Thyroid gland (tissue), 4 donors: Measurements from ENCODE around the gene SLC13A4. TPM values are rescaled to one million over a fixed set of nuclear protein-coding genes. Genes with fewer than 3 reads are reported as not detected.

Source experiments
- DNase-seq, 2 donors: peaks; one replicate each; pipeline ENCODE4 v3.0.0-alpha.2; 2019
- H3K27ac ChIP-seq, 3 donors: fragments of 200-600 bp; sonication (generic); 1 replicate in 2 of 3; 2 replicates in 1 of 3; pipeline ENCODE4 v1.5.1; 2016 to 2019; ENCODE audit warnings: mild to moderate bottlenecking in 1 of 3, moderate library complexity in 1 of 3
- H3K27me3 ChIP-seq: fragments of 200-600 bp; sonication (generic); one replicate; pipeline ENCODE4 v1.5.1; 2019
- H3K36me3 ChIP-seq, 2 donors: fragments of 200-600 bp; sonication (generic); one replicate each; pipeline ENCODE4 v1.5.1; 2016 to 2019
- H3K4me1 ChIP-seq, 2 donors: fragments of 200-600 bp; sonication (generic); one replicate each; pipeline ENCODE4 v1.5.1; 2017 to 2019
- H3K4me3 ChIP-seq, 3 donors: fragments of 200-600 bp; sonication (generic); replicated peaks in 1 of 3; 1 replicate in 2 of 3; 2 replicates in 1 of 3; pipeline ENCODE4 v1.5.1; 2016; ENCODE audit warnings: mild to moderate bottlenecking in 1 of 3
- H3K9me3 ChIP-seq: fragments of 200-600 bp; sonication (generic); one replicate; pipeline ENCODE4 v1.5.1; 2017
- POLR2A ChIP-seq, 2 donors: fragments of 450-650 bp; IDR thresholded peaks; one replicate each; pipeline ENCODE4 v1.6.1; 2017; ENCODE audit warnings: antibody characterized with exemption in 2 of 2, mild to moderate bottlenecking in 2 of 2, moderate library complexity in 1 of 2
- WGBS, 2 donors: methylation state at CpG; one replicate each; pipeline ENCODE4 v1.1.5; 2017; 5-methylcytosine and 5-hydroxymethylcytosine counted together
- intact Hi-C: fragments of 100-400 bp; cut with DNase I; formaldehyde crosslinking; loops from one replicate; pipeline ENCODE4 v1.15.1; 2023
- total RNA-seq, 4 donors: library from RNA; depleted of rRNA; stranded (reverse); fragments of >200 nt; gene quantifications; one replicate each; pipeline ENCODE4 v1.2.3, GENCODE V29; 2016
- TF ChIP-seq, protein P1 (sequence below), 6 experiments: fragments of 200-600 bp in 3 of 6; fragments of 450-650 bp in 3 of 6; sonication (generic) in 3 of 6; IDR thresholded peaks; one replicate each; pipeline ENCODE4 v1.5.1; 2016 to 2019; ENCODE audit warnings: antibody characterized with exemption in 6 of 6, mild to moderate bottlenecking in 2 of 6, inconsistent platforms in 1 of 6, moderate library complexity in 1 of 6

The SLC13A4 gene
- total RNA-seq, 4 donors from 2014 or later, result 0.20 TPM; not detected in 3

DNA sequence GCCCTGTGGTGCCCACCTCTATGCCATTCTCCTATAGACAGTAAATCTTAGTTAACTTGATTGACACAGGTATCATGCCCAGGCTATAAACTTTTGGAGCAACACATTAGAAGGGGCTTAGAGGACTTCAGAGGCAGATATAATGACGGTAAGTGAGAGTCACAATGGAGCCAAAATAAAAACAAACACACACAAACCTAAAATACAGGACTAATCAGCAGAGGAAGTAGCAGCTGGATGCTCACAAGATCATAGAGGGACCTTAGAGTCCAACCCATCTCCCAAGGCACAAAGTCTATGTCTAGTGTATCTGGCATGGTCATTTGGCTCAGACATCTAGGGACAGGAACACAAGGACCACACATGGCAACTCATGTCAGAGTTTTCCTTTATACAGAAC lies 12.3 kb downstream of the SLC13A4 start:
- no peak for TF ChIP-seq POLR2A (IDR thresholded peaks at IDR 0.05)
- TF ChIP-seq, protein P1, sequence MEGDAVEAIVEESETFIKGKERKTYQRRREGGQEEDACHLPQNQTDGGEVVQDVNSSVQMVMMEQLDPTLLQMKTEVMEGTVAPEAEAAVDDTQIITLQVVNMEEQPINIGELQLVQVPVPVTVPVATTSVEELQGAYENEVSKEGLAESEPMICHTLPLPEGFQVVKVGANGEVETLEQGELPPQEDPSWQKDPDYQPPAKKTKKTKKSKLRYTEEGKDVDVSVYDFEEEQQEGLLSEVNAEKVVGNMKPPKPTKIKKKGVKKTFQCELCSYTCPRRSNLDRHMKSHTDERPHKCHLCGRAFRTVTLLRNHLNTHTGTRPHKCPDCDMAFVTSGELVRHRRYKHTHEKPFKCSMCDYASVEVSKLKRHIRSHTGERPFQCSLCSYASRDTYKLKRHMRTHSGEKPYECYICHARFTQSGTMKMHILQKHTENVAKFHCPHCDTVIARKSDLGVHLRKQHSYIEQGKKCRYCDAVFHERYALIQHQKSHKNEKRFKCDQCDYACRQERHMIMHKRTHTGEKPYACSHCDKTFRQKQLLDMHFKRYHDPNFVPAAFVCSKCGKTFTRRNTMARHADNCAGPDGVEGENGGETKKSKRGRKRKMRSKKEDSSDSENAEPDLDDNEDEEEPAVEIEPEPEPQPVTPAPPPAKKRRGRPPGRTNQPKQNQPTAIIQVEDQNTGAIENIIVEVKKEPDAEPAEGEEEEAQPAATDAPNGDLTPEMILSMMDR (IDR thresholded peaks at IDR 0.05), result no peak

DNA sequence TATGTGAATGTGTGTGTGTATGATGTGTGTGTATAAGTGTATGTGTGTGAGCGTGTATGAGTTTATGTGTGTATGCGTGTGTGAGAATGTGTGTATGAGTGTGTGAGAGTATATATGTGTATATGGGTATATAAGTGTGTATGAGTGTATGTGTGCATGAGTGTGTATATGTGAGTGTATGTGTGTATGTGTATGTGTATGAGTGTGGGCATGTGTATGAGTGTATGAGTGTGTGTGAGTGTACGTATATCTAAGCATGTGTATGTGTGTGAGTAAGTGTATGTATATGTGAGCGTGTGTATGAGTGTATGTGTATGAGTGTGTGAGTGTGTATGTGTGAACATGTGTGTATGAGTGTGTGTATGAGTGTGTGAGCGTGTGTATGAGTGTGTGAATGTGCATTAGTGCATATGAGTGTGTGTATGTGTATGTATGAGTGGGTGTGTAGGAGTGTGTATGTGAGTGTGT lies 12.9 kb downstream of the SLC13A4 start:
- H3K4me1 ChIP-seq, result peaks cover 9 to 19% of the 10 kb centered on the region in 2 donors
- intact Hi-C loops, result no loop called here

More for the DNA sequence above, 12.3 kb downstream of the SLC13A4 start:
- WGBS, 2 donors, result 86 to 90% methylated on average over 1 of the region's 1 CpG
- no peak for DNase-seq
- Histone ChIP-seq H3K27me3 (no peaks in the 10 kb centered on the region), H3K4me1 (peaks cover 6 to 16% of the 10 kb centered on the region in 2 donors), H3K4me3 (no peak overlapping the region), H3K9me3 (no peaks in the 10 kb centered on the region), H3K27ac (no peak overlapping the region), H3K36me3 (no peaks in the 10 kb centered on the region)
- intact Hi-C loops, result no loop called here

DNA sequence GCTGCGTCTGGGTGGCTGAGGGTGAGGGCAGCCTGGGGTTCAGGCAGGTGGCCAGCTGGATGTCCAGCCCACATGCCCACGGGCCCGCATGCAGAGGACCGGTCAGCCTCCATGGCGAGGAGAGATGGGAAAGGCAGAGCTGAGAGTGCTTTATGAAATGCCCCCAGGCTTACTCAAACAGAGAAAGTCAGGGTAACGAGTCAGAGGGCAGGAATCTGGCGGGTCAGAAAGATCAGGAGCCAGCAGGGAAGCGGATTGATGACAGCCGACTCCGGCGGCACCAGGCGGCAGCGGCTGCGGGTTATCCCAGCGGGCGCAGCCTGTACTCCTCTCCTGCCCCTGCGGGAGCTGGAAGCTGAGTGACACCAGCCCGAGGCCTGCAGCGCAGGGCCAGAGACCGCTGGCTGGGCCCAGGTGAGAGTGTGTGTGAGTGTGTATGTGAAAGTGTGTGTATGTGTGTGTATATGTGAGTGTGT lies 13.4 kb downstream of the SLC13A4 start:
- intact Hi-C loops, result no loop called here
- H3K36me3 ChIP-seq, result no peaks in the 10 kb centered on the region
- H3K27ac ChIP-seq, result no peak overlapping the region
- H3K9me3 ChIP-seq, result no peaks in the 10 kb centered on the region
- no peak for DNase-seq
- WGBS, 2 donors, result 82 to 85% methylated on average over 17 to 20 of the region's 20 CpGs
- TF ChIP-seq, protein P1 (IDR thresholded peaks at IDR 0.05), result no peak
- TF ChIP-seq POLR2A (IDR thresholded peaks at IDR 0.05), result no peak
- H3K4me3 ChIP-seq, result no peak overlapping the region
- H3K4me1 ChIP-seq, result peaks cover 12 to 23% of the 10 kb centered on the region in 2 donors
- no peaks in the 10 kb centered on the region for H3K27me3 ChIP-seq

More for the DNA sequence above, 12.9 kb downstream of the SLC13A4 start:
- Histone ChIP-seq H3K9me3 (no peaks in the 10 kb centered on the region), H3K27me3 (no peaks in the 10 kb centered on the region), H3K27ac (no peak overlapping the region), H3K36me3 (no peaks in the 10 kb centered on the region), H3K4me3 (no peak overlapping the region)
- no peak for TF ChIP-seq POLR2A (IDR thresholded peaks at IDR 0.05)
- TF ChIP-seq, protein P1 (IDR thresholded peaks at IDR 0.05), result no peak
- DNase-seq, result no peak
- 94% methylated on average over 5 of the region's 5 CpGs for WGBS, 2 donors

DNA sequence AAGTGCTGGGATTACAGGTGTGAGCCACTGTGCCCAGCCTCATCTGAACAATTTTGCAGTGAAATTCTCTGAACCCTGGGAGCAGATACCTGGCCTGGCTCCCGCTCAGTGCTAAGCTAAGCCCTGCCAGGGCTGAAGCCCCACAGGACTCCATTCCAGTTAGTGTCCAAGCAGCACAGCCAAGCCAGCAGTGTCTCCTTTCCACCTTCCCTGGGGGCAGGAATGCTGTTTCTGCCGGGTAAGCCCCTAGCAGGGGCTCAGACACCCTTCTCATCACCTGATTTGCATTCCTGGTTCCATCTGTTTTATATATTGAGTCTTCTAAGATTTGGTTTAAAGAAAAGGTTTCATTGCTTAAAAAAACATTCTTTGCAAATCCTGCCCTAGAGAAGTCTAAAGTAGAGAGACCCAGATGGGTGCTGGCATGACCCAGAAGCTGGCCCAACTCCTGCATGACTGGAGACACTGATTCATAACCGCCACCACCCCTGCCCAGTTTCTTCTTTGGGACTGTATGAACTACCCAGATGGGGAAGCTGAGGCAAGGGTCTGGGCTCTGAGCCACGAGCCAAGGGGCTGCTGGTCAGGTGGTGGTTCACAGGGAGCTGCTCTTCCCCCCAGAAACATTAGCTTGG lies 14.0 kb downstream of the SLC13A4 start:
- DNase-seq, result no peak
- intact Hi-C loops, result no loop called here
- H3K4me1 ChIP-seq, result peaks cover 12 to 23% of the 10 kb centered on the region in 2 donors
- H3K9me3 ChIP-seq, result no peaks in the 10 kb centered on the region
- 68 to 78% methylated on average over 3 of the region's 4 CpGs for WGBS, 2 donors
- no peaks in the 10 kb centered on the region for H3K36me3 ChIP-seq
- H3K27ac ChIP-seq, result no peak overlapping the region
- H3K27me3 ChIP-seq, result no peaks in the 10 kb centered on the region
- no peak for TF ChIP-seq POLR2A (IDR thresholded peaks at IDR 0.05)
- TF ChIP-seq, protein P1 (IDR thresholded peaks at IDR 0.05), result no peak
- no peak overlapping the region for H3K4me3 ChIP-seq

DNA sequence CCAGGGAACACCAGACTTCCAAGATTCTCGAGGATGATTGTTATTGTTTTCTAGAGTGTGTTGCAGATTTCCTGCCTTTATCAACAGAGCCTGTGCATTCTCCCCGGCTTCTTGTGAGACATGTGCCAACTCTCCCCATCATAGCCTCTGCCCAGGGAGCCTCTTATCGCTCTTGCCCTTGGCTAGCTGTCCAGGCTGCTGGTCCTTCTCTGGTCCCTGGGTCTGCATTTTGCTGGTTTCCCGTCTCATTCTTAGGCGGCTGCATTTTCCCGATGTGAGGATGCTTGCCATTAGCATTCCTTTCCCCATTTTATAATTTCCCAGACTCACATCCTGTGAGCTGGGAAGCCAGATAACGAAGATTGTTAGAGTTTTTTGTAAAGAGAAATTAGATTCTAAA lies 15.2 kb downstream of the SLC13A4 start:
- H3K36me3 ChIP-seq, result no peaks in the 10 kb centered on the region
- no peaks in the 10 kb centered on the region for H3K9me3 ChIP-seq
- no peak overlapping the region for H3K27ac ChIP-seq
- intact Hi-C loops, result no loop called here
- H3K4me1 ChIP-seq, result peaks cover 12 to 23% of the 10 kb centered on the region in 2 donors
- no peaks in the 10 kb centered on the region for H3K27me3 ChIP-seq
- no peak for DNase-seq
- no peak overlapping the region for H3K4me3 ChIP-seq
- WGBS, 2 donors, result 48 to 61% methylated on average over 7 of the region's 7 CpGs
- TF ChIP-seq, protein P1 (IDR thresholded peaks at IDR 0.05), result no peak
- TF ChIP-seq POLR2A (IDR thresholded peaks at IDR 0.05), result no peak
